CD4-positive, alpha-beta T cell treated with Interleukin-17A for 1 hour (primary cell): Measurements from ENCODE around the gene USP31.
"Not testable (repeated sequence)": the region's sequence is repeated elsewhere in the genome, so short reads cannot be mapped to it uniquely, and the experiment has no call there.

ENCODE experiments used
- DNase-seq: peaks from one replicate; pipeline ENCODE4 v3.0.0-alpha.2; 2020

USP31 gene

DNA sequence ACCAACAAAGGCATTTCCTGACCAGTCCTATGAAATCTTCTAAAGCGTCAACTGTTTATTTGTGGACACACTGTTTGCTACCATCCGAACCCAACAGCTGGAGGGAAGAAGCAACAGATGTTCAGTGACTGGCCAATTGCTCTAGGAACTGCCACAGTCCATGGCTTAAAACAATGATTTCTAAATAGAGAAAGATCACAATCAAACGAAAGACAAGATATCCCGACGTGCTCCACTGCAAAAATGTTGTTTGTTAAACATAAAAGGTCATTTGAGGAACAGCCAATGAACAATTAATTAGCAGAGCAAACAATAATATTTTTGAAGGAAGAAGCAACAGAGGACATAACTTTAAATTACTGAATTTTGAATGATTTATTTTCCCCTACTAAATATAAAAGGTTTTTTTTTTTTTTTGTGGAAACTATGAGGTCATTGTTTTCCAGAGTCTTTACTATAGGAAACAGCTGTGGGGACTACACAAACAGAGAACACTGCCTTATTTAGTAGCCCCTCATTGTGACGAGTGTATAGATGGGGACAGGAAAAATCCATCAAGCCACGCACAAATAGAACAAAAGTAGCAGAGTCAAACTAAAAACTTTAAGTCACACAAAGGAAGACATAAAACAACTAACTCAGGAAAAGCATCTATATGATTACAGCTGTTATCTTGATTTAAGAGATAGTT lies 17.2 kb downstream of the USP31 start:
- no peak for DNase-seq

DNA sequence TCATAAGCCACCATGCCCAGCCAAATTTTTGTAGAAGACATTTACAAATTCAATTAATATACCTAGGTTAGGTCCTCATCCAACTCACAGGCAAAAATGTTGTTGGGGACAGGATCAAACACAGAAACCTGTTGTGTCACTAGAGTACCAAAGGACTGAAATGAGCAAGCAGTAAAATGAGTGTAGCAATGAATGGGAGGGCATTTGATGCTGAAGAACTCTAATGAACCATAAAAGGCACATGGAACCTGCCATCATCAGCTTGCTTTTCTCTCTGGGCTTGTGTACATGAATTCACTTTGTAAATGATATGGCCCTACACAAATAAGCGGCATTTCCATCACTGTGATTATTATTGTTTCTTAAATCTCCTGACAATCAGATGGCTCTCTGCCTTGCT lies 17.8 kb downstream of the USP31 start:
- DNase-seq = no peak

DNA sequence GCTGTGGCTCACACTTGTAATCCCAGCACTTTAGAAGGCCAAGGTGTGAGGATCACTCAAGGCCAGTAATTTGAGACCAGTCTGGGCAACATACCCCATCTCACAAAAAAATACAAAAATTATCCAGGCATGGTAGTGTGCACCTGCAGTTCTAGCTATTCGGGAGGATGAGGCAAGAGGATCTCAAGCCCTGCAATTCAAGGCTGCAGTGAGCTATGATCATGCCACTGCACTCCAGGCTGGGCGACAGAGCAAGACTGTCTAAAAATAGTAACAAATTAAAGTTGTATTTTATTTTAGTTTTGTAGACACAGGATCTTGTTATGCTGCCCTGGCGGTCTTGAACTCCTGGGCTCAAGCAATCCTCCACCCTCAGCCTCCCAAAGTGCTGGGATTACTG lies 18.2 kb downstream of the USP31 start:
- no peak for DNase-seq

DNA sequence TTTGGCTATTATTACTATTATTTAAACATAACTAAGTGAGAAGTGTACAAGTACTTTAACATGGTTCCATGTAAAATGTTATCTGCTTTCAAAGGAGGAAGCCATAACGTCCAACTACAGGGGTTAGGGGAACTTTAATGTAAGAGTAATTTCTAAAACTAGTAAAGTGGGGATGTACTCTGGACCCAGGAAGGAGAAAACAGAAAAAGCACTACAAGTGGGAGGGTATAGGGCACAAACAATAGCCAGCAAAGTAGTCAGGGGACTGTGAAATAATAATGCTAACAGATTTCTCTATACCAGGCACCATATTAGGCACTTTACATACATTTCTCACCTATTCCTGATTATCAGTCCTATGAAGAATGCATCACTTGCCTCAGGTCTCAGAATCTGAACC lies 19.6 kb downstream of the USP31 start:
- no peak for DNase-seq

DNA sequence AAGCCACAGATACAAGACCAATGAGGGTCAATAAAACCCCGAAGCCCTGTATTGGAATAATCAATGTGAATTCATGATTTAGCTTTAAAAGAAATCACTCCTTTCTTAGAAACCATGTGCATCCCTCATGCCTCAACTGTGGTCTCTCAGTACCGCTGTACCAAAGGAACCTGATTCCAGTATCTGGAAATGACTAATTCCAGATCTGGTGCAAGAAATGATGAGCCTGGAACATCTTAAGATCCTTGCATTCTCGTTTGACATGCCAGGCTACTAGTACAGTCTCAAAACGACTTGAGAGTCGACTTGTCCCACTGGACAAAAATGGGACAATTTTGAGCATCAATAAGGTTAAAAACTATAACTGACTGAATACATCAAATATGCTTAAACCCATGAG lies 21.2 kb downstream of the USP31 start:
- DNase-seq = no peak

DNA sequence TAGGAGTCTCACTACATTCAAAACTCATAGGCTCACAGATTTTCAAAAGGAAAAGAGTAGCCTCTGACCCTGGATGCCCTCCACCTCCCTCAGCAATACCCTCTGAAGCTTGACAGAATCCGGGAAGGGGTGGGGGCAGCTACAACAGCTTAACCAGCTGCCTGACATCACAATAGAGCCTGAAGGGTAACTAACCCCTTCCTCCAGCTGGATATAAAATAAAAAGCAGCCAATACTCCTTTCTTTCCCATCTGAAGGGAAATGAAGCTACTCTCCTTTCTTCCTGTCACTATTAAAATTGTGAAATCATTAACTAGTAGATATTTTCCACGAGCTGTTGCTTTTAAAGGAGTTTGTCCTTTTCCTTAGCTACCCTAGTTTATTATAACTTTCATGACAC lies 24.0 kb downstream of the USP31 start:
- no peak for DNase-seq

DNA sequence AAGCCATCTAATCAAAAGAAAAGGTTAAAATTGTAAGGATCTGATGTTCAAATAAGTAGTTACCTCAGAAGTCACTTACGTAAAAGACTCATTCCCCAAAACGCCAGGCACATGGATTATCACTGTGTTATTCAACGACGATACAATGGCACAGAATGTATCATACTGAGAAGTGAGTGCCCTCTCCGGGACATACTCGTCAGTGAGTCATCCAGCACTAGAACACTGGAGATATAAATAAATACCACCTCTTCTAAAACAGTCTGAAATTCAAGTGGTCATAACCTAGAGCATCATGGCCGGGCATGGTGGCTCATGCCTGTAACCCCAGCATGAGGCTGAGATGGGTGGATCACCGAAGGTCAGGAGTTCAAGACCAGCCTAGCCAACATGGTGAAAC lies 24.9 kb downstream of the USP31 start:
- no peak for DNase-seq

DNA sequence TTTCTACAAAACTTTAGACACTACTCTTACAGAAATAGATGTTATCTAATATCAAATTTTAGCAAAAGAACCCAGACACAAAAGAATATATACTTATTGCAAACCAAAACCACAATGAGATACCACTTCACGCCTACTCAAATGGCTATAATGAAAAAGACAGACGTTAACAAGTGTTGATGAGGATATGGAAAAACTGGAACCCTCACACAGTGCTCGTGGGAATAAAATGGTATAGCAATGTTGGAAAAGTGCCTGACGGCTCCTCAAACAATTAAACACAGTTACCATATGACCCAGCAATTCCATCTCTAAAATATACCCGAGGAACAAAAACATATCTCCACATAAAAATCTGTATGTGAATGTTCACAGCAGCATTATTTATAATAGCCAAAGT lies 27.1 kb downstream of the USP31 start:
- DNase-seq = no peak

DNA sequence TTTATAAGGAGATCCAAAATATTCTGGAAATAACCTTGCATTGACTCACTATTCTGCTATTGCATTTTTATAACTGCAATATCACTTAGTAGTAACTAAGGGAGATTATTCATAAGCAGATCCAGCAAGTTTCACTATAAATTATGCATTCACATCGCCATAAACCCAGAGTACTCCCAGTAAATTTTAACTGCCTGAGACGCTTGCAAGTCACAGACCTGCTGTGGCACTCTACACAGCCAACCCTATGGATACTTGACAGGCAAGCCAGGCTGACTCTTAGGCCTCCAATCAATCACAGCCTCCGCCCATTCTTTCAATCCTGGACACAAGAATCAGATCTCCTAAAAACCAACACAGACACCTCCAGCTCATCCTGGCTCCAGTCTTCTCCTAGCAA lies 28.2 kb downstream of the USP31 start:
- no peak for DNase-seq

DNA sequence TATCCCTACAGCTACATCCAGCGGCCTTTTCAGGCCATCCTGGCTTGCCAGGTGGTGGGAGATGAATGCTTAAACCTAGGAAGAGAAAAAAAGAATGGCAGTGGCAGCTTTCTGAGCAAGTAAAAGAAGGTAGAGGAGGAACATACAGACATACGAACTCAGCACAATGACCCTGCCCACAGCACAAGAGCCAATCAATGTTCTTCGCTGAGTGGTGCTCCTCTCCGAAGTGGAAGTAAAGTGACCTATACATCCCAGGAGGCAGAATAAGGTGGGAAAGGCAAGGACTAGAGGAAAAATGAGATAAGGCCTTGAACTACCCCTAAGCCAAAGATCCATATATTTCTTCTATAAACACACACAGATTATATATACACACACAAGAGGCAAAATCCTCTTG lies 28.7 kb downstream of the USP31 start:
- no peak for DNase-seq

DNA sequence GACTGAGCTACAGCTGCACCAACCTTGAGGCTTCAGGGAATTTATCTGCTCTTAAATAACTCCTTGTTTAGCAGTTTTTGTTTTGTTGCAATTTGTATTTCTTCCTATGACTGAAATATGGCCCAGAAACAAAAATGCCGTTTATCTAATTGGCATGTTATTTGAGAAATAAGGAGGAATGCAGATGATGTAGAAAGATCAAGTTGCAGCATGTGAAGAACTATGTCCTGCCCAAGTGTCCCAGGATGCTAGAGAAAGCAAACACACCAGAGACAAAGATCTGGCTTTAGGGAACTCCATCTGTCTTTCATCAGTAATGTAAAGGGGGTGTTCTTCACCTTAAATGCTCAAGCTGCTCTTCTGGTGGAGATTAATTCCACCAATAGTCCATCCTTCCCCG lies 29.7 kb downstream of the USP31 start:
- no peak for DNase-seq

DNA sequence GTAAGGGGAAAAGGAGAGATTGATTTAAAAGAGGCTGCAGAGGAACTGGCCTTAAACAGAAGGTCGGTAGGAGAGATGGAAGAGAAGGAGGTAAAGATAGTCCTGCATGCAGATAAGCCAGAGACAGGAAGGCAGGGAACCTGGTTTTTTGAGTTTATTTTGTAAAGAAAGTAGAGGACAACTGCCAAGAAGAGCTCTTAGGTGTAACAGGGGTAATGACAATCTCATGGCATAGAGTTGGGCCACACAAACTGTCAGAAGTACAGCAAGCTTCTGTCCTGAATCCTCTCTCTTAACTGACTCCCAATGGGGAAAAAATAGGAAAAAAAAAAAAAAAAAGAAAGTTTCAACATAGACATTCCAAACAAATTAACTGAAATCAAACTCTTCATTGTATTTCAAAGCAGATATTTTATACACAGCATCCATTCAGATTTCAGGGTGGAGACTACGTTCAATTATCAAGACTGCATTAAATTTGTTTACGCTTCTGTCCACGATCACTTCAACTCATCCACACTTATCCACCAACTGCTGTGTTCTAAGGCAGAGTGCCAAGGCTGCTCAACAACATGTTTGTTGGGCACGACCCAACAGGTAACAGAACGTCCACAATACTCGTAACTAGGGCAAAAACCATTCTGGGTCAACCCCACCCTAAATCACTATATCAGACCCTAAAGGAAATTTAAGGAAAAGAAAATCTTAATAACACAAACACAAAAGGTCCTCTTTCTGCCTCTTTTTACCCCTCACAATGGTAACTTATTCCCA lies 34.9 kb downstream of the USP31 start:
- DNase-seq = no peak

DNA sequence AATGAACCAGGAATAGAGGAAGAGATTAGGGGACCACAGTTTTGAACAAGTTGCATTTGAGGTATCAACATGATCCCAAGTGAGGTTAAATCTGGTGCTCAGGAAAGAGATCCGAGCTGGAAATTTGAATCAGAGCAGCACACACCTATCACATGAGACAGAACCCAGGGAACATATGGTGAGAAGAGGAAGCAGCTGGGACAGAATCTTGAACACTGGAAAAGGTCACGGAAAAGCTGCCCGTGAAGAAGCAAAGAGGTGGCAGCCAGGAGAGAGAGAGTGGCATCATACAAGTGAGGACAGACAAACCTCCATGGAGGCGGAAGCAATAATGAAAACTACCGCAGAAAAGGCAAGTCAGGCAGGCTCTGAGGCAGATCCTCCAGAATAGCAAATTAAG lies 36.1 kb downstream of the USP31 start:
- no peak for DNase-seq

DNA sequence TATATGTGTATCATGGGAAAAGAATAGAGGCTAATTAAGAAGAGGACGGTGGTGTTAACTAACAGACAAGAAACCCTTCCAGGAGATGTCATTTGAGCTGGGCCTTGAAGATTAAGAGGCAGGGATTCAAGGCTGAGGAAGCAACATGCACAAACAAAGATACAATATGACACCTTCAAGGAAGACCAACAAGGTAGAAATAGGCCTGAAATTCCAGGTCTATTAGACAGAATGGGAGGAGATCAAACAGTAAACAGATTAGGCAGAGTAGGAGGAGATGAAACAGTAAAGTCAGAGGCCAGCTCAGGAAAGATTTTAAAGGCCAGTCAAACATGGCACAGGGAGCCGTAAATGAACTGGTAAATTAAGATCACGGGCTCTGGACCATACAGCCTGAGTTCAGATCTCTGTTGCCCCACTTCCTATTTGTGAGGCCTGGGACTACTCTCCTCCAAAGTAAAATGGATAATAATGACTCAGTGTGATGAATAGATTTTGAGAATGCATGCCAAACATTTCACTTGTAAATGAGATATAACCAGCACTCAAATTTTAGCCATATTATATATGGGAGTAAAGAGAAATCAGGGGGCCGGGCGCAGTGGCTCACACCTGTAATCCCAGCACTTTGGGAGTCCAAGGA lies 38.9 kb downstream of the USP31 start:
- no peak for DNase-seq

DNA sequence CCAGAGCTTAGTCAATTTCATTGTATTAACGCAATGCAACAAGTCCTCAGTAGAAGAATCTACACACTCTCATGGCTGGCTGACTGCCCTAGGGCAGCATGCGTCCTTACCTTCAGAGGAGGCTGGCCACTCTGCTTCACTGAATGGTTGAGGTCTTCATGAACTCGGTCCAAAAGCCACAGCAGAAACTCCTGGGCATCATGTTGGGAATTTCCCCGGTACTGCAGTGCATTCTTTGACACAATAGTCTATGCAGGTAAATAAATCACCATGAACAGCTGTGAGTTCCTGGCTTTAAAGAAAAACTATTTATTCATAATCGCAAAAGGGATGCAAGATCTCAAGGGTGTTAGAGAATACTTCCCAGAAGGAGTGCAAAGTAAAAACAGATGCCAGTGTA lies 41.3 kb downstream of the USP31 start:
- DNase-seq = no peak

DNA sequence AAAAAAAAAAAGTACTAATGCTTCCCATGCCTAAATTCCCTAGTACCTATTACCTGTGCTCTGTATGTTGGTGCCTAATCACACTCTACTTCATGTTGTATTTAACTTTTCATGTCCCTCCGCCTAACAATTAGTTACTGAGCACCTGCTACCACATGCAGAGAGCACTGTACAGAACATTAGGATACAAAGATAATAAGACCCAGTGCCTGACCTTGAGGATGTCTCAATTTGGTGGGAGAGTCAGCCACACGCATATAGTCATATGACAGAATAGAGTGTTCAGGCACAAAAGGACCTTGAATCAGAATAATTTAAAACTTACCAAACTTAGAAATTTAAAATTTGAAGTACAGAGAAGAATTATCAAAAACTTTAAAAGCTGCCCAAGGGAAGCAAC lies 42.1 kb downstream of the USP31 start:
- no peak for DNase-seq

DNA sequence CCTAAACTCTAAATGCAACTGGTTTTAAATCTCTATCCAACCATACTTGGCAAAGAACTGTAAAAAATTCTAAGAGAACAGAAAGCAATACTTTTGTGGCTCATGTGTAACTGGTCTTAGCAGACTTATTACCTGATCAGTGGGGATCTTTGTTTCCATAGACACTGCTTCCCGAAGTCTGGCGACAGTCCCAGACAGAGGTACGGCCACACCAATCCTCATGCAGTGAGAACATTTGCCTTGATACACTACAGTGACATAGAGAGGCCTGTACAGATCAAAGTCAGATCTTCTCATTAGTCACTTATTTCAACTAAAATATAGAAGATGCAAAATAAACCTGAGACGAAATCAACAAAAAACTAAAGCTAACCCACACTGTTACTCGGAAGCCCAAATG lies 43.9 kb downstream of the USP31 start:
- no peak for DNase-seq

DNA sequence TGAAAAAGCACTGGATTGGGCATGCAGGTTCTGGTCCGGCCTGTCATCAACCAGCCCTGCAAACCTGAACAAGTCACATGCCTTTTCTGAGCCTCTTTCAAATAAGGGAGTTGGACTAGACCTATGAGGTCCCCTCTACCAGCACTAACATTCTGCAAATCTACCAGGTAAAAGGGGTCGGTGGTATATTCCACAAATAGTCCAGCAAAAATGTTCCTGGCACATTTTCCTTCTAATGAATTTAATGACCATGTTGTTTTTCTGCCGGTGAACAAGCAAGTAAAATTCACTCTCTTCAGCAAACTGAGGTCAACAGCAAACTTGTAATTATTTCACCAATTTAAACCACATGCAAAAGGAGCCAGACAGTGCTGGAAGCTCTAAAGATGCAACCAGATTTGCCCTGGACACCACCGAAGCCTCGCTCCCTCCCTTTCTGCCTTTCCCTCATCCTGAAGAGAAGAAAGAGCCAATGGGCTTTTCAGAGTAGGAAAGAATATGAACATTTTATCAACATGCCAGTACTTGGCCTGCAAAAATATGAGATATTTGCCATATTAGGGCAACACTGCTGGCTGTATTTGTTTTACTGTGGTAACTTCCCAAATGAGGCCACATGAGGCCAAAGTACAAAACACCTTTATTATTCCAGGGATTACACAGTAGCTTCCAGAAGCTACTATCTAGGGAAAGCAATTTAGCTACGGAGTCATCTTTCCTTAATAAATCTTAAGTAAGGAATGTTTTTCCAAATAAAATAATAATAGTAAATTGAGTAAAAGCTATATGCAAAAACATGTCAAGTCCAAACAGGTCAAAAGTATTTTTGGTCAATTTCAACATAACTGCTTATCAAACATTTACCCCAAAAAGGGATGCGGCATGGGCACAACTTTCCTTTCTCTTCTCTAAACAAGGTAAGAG lies 45.0 kb downstream of the USP31 start:
- no peak for DNase-seq

DNA sequence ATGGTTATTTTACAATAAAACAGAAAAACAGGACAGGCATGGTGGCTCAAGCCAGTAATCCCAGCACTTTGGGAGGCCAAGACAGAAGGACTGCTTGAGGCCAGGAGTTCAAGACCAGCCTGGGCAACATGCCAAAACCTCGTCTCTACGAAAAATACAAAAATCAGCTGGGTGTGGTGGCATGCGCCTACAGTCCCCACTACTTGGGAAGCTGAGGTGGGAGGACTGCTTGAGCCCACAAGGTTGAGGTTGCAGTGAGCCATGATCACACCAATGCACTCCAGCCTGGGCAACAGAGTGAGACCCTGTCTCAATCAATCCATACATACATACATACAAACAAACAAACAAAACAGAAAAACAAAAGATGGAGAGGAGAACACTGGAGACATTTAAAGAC lies 45.6 kb downstream of the USP31 start:
- DNase-seq = no peak

DNA sequence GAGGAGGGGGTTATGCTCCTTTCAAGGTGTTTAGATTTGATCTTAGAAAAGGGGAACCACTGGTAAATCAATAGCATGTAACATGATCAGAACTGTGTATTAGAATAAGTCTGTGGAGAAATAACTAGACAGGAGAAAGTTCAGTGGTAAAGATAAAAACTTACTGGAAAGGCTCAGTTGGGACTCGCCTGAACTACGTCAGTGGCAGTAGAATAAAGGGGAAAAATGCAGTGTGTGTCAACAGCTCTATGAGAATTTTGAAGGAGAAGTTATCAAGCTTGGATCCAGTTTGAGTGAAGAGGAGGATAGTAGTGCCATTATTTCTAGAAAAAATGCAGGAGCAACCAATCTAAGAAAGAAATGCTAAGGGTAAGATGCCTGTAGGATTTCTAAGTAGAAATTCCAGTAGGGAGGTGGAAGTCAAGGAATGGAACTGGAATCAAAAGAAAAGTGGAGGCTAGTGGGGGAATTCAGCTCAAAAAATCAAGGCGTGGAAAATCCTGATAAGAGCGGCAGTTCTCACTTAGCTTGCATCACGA lies 48.2 kb downstream of the USP31 start:
- DNase-seq = no peak

DNA sequence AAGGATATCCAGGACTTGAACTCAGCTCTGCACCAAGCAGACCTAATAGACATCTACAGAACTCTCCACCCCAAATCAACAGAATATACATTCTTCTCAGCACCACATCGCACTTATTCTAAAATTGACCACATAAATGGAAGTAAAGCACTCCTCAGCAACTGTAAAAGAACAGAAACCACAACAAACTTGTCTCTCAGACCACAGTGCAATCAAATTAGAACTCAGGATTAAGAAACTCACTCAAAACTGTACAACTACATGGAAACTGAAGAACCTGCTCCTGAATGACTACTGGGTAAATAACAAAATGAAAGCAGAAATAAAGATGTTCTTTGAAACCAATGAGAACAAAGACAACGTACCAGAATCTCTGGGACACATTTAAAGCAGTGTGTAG lies 52.8 kb downstream of the USP31 start:
- not testable (repeated sequence) for DNase-seq

DNA sequence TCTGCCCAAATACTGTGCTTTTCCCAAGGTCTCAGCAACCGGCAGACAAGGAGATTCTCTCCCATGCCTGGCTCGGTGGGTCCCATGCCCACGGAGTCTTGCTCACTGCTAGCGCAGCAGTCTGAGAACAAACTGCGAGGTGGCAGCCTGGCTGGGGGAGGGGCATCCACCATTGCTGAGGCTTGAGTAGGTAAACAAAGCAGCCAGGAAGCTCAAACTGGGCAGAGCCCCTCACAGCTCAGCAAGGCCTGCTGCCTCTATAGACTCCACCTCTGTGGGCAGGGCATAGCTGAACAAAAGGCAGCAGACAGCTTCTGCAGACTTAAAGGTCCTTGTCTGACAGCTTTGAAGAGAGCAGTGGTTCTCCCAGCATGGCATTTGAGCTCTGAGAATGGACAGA lies 55.1 kb downstream of the USP31 start:
- not testable (repeated sequence) for DNase-seq

DNA sequence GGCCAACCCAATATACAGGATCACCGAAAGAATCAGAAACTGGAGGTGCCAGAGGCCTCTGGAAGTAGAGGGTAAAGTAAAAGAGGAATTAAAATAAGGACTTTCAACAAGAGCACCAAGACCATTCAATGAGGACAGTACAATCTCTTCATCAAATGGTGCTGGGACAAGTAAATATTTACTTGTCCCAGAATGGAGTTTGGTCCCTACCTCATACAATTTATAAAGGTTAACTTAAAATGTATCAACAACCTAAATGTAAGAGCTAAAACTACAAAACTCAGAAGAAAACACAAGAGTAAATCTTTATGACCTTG lies 56.5 kb downstream of the USP31 start:
- no peak for DNase-seq
